GM18868 (cell line): ENCODE measurements around the gene PAK5.
"Not testable (repeated sequence)": the region's sequence is repeated elsewhere in the genome, so short reads cannot be mapped to it uniquely, and the experiment has no call there.

Source experiments
- ATAC-seq: cut with Tn5 transposase; IDR thresholded peaks from one replicate; pipeline ENCODE4 v1.9.1; 2021; ENCODE audit warnings: mild to moderate bottlenecking, moderate library complexity; ENCODE audit not compliant: unreplicated experiment

PAK5 gene

DNA sequence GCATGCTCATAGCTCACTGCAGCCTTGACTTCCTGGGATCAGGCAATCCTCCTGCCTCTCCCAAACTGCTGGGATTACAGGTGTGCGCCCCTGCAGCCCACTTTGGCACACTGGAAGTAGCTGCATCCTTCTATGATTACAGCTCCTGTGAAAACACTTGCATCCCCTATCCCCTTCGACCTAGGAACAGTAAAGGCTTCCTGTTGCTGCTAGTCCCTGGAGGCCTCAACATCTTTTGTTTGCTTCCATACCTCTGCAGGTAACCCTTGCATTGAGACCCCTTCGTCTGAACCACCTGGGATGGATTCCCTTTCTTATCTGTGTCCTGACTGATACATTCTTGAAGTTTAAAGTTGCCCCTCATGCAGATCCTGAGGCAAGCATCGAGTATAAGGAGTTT, 152.4 kb downstream of the PAK5 start:
- ATAC-seq, result no peak

DNA sequence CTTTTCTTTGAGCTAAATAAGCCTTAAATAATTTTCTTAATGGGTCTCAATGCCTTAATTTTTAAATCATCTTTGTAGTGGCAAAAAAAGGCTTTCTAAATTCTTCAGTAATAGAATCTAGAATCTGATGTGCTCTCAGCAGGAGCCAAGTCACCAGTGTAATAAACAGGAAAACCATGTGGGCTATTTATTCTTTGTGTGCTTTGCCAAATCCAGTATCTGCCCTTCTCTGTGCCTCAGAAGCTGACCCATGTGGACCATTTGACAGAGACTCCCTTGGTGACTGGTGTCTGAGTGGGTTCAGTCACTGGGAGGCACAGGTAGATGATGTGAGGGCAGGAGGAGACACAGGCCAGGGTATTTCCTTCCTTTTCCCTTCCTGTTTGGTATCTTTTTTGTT, 152.9 kb downstream of the PAK5 start:
- no peak for ATAC-seq

DNA sequence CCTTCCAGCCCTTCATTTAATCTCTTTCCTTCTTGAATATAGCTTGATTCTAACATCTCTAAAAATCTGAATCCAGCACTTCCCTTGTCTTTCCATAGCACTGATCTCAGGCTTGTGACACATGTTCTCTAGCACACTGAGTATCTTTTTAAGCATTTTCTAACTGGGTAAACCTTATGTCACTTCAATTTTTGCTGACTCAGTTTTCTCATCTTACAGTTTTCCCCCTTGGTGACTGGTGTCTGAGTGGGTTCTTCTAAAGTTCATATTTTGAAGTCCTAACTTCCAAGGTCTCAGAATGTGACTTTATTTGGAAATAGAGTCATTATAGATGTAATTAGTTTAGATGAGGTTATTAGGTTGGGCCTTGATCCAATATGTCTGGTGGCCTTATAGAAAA, 153.9 kb downstream of the PAK5 start:
- ATAC-seq, result no peak

DNA sequence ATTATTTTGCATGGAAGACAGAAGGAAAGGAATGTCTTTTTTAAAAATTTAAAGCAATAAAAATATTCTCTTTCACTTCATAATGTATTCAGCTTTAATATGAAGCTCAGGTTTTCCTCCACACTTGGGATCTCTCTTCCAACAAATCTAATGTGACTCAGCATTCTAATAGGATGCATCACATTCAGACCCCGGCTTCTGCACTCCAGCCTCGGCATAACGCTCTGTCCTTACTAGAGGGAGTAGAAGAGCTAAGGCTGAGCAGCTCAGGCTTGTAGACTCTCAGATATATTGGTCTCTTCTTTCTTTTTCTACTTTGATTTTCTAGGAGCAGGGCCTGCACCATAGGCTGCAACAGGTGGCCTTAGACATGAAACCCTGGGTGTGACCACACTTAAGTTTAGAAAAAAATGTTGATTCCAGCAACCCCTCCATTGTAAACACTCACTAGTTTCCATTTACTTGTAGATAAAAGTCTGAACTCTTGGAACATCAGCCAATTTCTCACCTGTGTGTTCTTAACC, 161.7 kb downstream of the PAK5 start:
- no peak for ATAC-seq

DNA sequence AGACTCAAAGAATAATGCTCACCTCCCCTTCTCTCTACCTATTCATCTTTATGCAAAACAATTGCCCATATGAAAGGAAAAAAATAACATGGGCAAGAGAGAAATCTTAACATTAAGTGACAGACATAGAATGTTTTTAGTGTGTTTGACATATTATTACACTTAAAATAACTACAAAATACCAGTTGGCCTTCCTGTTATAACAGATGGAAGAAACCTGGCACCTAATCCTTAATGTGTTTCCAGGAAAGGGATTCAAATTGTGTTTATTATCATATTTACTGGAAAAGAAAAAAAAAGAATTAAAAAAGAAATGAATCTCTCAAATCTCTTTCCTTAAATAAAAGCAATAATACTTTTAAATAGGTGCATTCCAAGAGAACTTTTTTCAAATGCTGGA, 165.9 kb downstream of the PAK5 start:
- ATAC-seq, result no peak

DNA sequence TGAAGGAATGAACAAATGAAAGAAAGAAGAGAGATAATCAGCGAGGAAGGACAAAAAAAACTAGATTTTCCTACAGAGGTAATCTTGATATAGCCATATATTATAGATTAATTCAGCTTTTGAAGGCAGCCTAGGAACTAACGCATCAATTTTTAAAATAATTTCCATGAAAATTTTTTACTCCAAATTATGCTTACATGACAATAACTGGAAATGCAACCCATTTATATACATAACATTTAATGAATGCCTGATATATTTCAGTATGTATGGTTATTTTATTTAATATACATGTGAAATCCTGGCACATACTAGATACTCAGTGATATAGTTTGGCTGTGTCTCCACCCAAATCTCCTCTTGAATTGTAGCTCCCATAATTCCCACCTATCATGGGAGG, 166.8 kb downstream of the PAK5 start:
- ATAC-seq, result no peak

DNA sequence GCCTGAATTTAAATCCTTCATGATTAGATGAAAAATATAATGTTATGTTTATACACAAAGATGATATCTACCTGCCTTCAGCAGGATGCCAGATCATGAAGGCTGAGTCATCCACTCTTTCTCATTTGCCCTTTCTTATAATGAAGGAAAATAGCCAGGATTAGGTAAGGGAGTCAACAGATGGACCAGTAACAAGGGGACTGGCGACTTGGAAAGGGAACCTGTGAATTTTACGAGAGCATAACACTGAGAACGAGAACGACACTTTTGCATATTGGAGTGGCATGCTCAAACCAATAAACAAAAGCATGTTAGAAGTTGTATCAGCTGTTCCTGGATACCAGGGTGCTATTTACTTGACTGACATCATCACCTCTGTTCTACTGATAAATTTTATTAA, 170.5 kb downstream of the PAK5 start:
- ATAC-seq, result no peak

DNA sequence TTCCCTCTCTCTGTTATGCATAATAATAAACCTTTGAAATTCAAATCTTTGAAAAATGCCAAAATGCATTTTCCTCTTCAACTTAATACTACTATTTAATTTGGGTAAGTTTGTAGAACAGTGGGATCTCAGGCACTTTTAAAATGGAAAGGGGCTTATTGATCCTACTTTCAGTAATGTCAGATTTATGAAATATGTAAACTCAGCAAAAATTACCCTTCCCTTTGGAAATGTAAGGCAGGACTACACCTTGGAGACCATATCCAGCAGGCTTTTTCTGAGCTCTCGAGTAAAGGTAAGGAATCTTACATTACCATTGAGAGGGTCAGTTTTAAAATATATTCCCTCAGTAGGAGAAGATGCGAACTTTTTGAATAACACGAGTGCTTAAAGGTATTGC, 175.5 kb downstream of the PAK5 start:
- ATAC-seq, result no peak

DNA sequence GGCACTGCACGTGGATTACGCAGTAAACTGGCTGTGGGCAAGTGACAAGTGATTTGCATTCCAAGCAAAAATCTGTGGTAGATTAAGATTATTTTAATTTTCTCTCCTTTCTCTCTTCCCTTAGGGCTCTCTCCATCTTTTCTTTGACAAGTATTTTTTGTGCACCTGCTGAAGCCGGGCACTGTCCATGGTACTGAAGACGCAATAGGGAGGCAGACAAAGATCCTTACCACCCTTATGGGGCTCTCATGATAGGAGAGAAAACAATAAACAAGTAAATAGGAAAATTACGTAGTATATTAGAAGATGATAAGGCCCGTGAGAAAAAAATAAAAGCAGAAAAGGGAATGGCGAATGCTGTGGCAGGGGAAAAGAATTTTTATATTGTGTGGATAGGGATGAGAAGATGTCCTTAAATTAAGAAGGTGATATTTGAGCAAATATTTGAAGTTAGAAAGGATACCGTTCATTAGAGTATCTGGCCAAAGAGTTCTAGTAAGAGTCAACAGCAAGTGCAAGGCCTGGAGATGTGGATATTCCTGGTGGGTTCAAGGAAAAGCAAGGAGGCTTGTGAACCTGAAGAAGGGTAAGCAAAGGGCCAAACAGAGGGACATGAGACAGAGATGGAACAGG, 178.5 kb downstream of the PAK5 start:
- ATAC-seq, result no peak

DNA sequence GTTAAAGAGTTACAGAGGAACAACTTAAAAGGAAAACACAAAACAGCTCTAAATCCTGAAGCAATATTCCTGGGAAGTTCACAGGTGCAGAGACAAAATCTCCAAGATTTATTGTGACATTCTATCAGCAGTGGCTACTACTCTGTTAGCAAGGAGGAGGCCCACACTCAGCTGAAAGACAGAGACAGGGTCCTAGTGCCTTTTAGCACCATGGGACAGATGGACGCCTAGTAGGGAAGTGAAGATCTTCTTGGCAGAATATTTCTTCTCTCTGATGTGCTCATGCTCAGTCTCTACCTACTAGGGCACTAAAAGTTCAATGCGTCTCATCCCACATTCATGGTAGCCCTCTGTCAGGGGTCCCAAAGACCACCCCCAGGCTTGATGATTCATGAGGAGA, 191.1 kb downstream of the PAK5 start:
- no peak for ATAC-seq

DNA sequence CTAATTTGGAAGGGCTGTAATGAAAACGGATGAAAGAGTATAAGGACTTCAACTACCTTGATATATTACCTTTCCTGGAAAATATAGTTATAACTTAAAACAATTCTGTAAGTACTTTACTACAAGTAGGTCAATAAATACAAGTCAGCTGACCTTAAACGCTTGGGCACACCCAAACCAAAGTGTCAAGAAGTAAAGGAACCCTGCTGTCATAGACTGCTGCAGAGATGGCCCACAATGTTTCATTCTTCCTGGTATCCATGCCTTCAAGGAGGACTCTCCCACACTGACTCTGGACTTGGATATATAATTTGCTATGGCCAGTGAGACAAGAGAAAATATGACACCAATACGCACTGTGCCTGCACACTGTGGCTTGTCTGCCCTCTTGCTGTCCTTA, 192.5 kb downstream of the PAK5 start:
- no peak for ATAC-seq

DNA sequence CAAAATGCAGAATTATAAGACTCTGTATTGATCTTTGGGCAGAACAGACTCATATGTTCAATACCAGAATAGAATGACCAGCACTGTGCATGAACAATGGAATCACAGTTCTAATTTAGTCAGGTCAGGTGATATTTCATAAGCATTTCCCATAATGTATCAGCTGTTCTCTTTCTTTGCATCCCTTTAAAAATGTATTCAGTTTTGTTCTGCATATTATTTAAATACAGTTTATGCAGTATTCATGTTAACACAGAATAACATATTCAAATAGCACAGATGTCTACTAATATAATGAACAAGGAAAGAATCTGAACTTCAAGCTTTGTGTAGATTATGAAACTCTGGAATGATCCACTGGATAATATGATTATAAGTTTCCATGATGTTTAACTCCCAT, 196.0 kb downstream of the PAK5 start:
- ATAC-seq, result no peak

DNA sequence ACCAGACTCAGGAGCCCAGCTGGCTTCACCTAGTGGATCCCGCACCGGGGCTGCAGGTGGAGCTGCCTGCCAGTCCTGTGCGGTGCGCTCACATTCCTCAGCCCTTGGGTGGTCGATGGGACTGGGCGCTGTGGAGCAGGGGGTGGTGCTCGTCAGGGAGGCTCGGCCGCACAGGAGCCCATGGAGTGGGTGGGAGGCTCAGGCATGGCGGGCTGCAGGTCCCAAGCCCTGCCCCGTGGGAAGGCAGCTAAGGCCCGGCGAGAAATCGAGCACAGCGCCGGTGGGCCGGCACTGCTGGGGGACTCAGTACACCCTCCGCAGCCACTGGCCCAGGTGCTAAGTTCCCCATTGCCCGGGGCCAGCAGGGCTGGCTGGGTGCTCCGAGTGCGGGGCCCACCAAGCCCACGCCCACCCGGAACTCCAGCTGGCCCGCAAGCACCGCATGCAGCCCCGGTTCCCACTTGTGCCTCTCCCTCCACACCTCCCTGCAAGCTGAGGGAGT, 197.3 kb downstream of the PAK5 start:
- ATAC-seq, result not testable (repeated sequence)

DNA sequence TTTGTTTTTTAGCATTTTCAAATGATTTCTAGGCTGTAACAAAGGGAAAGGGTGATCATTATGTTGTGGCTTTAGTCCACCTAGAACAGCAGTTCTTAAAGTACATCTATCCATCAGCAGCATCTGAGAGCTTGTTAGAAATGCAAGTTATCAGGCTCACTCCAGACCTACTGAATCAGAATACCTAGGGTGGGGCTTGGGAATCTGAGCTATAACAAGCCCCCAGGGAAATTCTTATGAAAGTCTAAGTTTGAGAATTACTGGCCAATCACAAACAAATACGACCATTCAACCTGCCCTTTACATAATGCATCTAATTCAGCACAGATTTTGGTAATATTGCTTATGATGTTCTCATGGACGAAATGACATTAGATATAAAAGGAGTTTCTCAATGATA, 201.0 kb downstream of the PAK5 start:
- no peak for ATAC-seq

DNA sequence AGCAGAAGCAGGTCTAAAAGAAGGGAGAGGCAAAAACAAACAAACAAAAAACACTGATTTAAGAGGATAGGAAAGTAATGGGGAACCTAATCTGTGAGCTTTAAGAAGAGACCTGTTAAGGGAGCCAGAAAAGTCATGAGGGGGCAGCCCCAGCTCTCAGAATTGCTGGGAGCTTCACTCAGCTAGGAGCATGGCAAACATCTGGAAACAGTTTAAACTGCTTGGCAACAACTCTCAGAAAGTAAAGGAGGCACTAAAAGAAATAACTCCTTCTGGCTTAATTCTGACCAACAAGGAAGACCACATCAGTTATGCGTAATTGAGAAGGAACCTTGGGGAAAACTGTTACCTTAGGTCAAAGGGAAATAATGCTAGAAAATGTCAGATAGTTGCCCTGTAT, 203.1 kb downstream of the PAK5 start:
- no peak for ATAC-seq

DNA sequence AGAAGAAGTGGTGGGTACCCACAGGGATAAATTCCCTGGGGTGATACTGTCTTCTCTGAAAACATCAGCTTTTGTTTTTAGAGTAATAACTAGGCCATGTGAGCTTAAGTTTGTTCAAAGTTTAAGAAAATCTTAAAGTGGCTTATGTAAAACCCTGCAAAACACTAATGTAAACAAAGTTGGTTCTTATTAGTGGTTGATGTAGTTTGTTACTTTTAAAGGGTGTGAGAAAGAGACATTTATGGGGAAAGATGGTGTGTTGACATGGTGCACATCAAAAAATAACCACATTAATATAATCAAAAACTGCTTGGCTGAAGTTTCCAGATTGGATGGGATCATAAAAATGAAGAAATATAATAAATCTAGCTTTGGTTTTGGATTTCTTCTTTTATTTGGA, 204.5 kb downstream of the PAK5 start:
- no peak for ATAC-seq

DNA sequence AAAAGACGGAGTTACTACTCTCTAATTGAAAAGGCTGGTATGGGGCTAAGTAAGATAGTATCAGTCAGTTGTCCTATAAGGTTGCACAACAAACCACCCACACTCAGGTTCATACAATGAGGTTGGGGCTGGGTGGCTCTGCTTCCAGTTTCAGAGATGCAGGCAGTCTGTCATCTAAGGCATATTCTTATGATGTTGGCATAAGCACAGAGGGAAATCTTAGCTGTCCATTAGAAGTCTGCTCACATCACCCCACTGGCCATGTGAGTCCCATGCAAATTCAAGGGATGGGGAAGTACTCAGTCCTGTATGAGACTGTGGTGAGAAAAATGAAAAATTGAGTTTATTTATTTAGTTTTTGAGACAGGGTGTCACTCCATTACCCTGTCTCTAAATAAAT, 205.9 kb downstream of the PAK5 start:
- no peak for ATAC-seq

DNA sequence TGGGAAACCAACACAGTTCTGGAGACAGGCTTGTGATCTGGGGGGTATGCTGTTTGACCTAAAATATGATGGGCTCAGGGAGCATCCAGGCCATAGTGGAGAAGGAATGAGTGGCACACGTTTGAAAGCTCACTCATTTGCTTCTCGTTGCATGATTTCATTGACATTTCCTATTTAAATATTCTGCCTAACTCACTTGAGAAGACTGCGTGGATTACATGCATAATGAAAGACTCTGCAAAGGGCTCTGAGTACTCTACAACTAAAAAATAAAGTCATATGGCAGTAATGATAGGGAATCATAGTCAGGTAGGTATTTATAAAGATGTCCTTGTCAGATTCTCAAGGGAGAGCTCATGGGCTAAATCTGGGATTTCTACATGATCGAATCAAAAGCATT, 206.6 kb downstream of the PAK5 start:
- ATAC-seq, result no peak

DNA sequence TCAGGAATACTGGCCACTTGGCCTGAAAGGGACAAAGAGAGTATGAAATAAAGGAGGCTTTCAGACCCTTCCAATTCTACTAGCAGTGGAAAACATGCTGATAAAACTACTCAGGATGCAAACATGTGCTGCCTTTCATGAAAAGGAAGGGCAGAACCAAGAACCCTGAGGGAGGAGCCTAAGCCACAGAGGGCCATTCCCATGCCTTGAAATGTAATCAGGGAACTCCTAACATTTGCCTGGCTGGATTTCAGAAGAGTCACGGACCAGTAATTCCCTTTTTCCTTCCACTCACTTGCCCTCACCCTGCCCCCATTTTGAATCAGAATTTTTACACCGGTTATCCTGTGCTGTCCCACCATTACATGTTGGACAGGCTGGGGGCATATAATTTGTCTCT, 208.3 kb downstream of the PAK5 start:
- no peak for ATAC-seq

DNA sequence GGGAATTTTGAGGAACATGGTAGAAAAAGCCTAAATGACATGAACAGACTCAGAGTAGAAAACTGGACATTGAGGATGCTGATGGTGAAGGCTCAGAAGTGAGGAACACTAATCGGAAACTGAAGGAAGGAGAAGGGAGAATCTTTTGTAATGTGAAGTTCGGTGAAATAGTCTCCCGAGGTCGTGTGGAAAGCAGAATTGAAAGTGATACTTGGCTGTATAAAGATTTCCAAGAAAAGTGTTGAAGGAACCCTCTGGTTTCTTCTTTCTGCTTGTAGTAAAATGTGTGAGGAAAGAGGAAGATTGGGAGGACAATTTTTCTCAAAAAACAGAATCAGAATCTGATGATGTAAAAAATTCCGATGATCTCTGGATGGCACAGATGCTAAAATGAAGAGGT, 209.0 kb downstream of the PAK5 start:
- no peak for ATAC-seq

DNA sequence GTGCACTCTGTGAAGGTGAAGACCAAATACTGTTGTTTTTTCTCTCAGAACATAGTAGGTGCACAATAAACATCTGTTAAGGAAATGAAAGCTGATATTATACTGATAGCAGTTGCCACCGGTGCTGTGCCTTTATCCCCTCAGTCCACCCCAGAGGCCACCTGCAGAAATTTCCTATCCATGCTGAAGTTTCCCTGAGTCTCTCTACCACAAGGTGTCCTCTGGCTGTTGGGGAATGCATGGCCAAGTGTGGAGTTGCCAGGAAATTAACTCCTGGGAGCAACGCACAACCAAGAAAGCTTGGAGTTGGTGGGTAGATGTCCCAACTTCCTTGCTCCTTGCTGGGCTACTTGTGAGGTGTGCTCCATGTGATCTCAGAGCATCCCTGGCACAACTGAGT, 210.3 kb downstream of the PAK5 start:
- no peak for ATAC-seq

DNA sequence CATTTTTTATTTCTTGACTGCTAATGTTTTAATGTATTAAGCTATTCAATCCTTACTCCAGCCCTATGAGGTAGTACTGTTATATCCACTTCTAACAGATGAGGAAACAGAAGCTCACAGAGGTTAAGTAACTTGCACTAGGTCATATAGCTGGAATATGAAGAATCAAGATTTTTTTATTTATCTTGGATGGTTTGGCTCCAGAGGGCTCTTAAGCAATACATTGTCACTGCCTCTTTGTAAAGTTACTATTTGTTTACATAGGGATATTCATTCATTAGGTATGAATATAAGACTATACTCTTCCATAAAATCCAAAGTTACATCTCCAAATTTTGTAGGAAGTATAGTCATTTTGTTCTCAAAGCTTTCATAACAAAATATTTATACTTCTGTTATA, 210.7 kb downstream of the PAK5 start:
- no peak for ATAC-seq

DNA sequence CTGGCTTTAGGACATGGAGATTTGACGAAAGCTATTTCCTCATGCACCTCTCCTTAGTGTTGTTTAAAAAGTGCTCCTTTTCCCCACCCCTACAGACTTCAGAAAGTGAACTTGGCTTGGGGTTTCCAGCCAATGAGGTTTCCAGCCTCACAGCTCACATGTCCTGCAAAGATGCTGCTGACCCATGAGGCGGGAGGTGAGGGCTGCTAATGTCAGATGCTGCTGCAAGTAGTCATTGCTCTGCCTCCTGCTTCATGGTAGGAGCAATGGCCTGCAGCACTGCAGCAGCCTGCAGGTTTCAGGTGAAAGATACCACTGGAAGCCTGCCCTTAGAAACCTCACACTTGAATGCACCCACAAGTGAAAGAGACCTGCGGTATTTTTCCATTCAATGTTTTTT, 211.7 kb downstream of the PAK5 start:
- ATAC-seq, result no peak
